HG02852 (cell line): ENCODE measurements around the gene PODXL.

Experiments used
- ATAC-seq: cut with Tn5 transposase; IDR thresholded peaks from one replicate; pipeline ENCODE4 v1.9.1; 2021; ENCODE audit warnings: mild to moderate bottlenecking, moderate library complexity; ENCODE audit not compliant: unreplicated experiment

Gene PODXL

GRCh38 chr7:131568510-131568909 lies 12.1 kb upstream of the PODXL start:
- ATAC-seq = no peak

- ATAC-seq = no peak
Measured at GRCh38 chr7:131564640-131565039, 8.2 kb upstream of the PODXL start.

GRCh38 chr7:131563918-131564317 lies 7.5 kb upstream of the PODXL start:
- no peak for ATAC-seq

GRCh38 chr7:131562941-131563340 lies 6.5 kb upstream of the PODXL start:
- no peak for ATAC-seq

- no peak for ATAC-seq
Measured at GRCh38 chr7:131560061-131560460, 3.6 kb upstream of the PODXL start.

- no peak for ATAC-seq
Measured at GRCh38 chr7:131557652-131558385, 1.4 kb upstream of the PODXL start.

- ATAC-seq = no peak
Measured at GRCh38 chr7:131556909-131557651, 652 bp upstream of the PODXL start.

GRCh38 chr7:131555552-131556052 lies 826 bp downstream of the PODXL start:
- no peak for ATAC-seq

- no peak for ATAC-seq
Measured at GRCh38 chr7:131554880-131555516, 1.4 kb downstream of the PODXL start.

- no peak for ATAC-seq
Measured at GRCh38 chr7:131553931-131554330, 2.5 kb downstream of the PODXL start.

GRCh38 chr7:131552053-131552452 lies 4.4 kb downstream of the PODXL start:
- ATAC-seq = no peak

- ATAC-seq = no peak
Measured at GRCh38 chr7:131550846-131551245, 5.6 kb downstream of the PODXL start.

- ATAC-seq = no peak
Measured at GRCh38 chr7:131548371-131548770, 8.1 kb downstream of the PODXL start.

GRCh38 chr7:131547589-131547988 lies 8.8 kb downstream of the PODXL start:
- ATAC-seq = no peak

- no peak for ATAC-seq
Measured at GRCh38 chr7:131546583-131547141, 9.8 kb downstream of the PODXL start.

- no peak for ATAC-seq
Measured at GRCh38 chr7:131546126-131546525, 10.3 kb downstream of the PODXL start.

- no peak for ATAC-seq
Measured at GRCh38 chr7:131544449-131545301, 11.8 kb downstream of the PODXL start.

- ATAC-seq = no peak
Measured at GRCh38 chr7:131544021-131544420, 12.4 kb downstream of the PODXL start.

GRCh38 chr7:131543298-131543697 lies 13.1 kb downstream of the PODXL start:
- ATAC-seq = no peak

- no peak for ATAC-seq
Measured at GRCh38 chr7:131540491-131541162, 15.8 kb downstream of the PODXL start.
